HG03565 (cell line): ENCODE results near the gene OR8B4.
"Not testable (repeated sequence)": the region's sequence is repeated elsewhere in the genome, so short reads cannot be mapped to it uniquely, and the experiment has no call there.

Experiments
- ATAC-seq: cut with Tn5 transposase; IDR thresholded peaks from one replicate; pipeline ENCODE4 v1.9.1; 2021; ENCODE audit warnings: mild to moderate bottlenecking, moderate library complexity; ENCODE audit not compliant: unreplicated experiment

The OR8B4 gene

GRCh38 chr11:124424384-124424921 is at the start of gene OR8B4:
Gene OR8B4, minus strand, starts transcription at chr11:124424871. Its CDS starts 0 bp downstream, at chr11:124424871.
- ATAC-seq = no peak

GRCh38 chr11:124474079-124474478 is 49.4 kb upstream of the OR8B4 start:
- ATAC-seq = no peak

- ATAC-seq = no peak
Measured at GRCh38 chr11:124473476-124473875, 48.8 kb upstream of the OR8B4 start.

GRCh38 chr11:124470561-124471227 is 46.0 kb upstream of the OR8B4 start:
- no peak for ATAC-seq

- no peak for ATAC-seq
Measured at GRCh38 chr11:124467381-124467927, 42.8 kb upstream of the OR8B4 start.

- ATAC-seq = no peak
Measured at GRCh38 chr11:124465368-124465767, 40.7 kb upstream of the OR8B4 start.

- ATAC-seq = no peak
Measured at GRCh38 chr11:124463990-124464389, 39.3 kb upstream of the OR8B4 start.

GRCh38 chr11:124463324-124463723 is 38.7 kb upstream of the OR8B4 start:
- no peak for ATAC-seq

GRCh38 chr11:124460459-124460858 is 35.8 kb upstream of the OR8B4 start:
- ATAC-seq = no peak

GRCh38 chr11:124459379-124459778 is 34.7 kb upstream of the OR8B4 start:
- not testable (repeated sequence) for ATAC-seq

- no peak for ATAC-seq
Measured at GRCh38 chr11:124454552-124454951, 29.9 kb upstream of the OR8B4 start.

- ATAC-seq = no peak
Measured at GRCh38 chr11:124446916-124447315, 22.2 kb upstream of the OR8B4 start.

GRCh38 chr11:124445646-124446150 is 21.0 kb upstream of the OR8B4 start, which contains the start of gene OR8B8:
Gene OR8B8, minus strand, starts transcription at chr11:124445696. Its CDS starts 4,611 bp downstream, at chr11:124441085.
- ATAC-seq = no peak

- no peak for ATAC-seq
Measured at GRCh38 chr11:124442847-124443246, 18.2 kb upstream of the OR8B4 start.

- ATAC-seq = no peak
Measured at GRCh38 chr11:124442442-124442841, 17.8 kb upstream of the OR8B4 start.

GRCh38 chr11:124441519-124441918 is 16.8 kb upstream of the OR8B4 start:
- ATAC-seq = no peak

- no peak for ATAC-seq
Measured at GRCh38 chr11:124441081-124441480, 16.4 kb upstream of the OR8B4 start.

GRCh38 chr11:124440608-124441007 is 15.9 kb upstream of the OR8B4 start:
- no peak for ATAC-seq

GRCh38 chr11:124434699-124435098 is 10.0 kb upstream of the OR8B4 start:
- ATAC-seq = no peak

GRCh38 chr11:124429599-124429998 is 4.9 kb upstream of the OR8B4 start:
- ATAC-seq = no peak

GRCh38 chr11:124421043-124421442 is 3.6 kb downstream of the OR8B4 start:
- ATAC-seq = no peak

GRCh38 chr11:124415356-124415923 is 9.2 kb downstream of the OR8B4 start:
- ATAC-seq = no peak
